ENCODE results near the gene FOXR1. TPM values are rescaled to one million over a fixed set of nuclear protein-coding genes. Genes with fewer than 3 reads are reported as not detected.

The FOXR1 gene
- polyA plus RNA-seq, 1 experiment, result not detected

DNA sequence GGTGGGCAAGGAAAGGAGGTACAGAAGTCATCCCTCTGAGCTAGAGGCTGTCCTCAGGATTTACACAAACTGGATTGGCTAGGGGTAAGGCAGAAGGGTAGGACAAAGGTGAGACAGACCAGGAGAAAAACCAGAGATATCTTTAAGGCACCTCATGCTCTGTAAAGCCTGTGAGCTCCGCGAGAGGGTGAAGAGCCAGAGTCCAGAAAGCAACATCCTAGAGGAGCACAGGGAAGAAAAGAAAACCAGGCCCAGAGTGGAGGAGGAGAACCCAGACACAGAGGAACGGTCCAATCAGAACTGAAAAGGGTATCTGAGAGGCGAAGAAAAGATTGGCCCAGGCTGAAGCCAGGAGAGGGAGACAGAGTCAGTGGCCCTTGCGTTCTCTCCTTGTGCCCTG lies 54.0 kb downstream of the FOXR1 start:
- ChIA-PET POLR2A (no interaction called here), CTCF (no interaction called here)
- DNase-seq (ENCODE audit: low read depth), result no peak
- no peak overlapping the region for H3K4me3 ChIP-seq (ENCODE audit: low read depth, low read length)
- peaks cover 8% of the 10 kb centered on the region for H3K36me3 ChIP-seq (ENCODE audit: control insufficient read depth, insufficient read depth, low read length)
- H3K27me3 ChIP-seq (ENCODE audit: control insufficient read depth, insufficient read depth, low read length), result no peaks in the 10 kb centered on the region
- TF ChIP-seq, protein P1, sequence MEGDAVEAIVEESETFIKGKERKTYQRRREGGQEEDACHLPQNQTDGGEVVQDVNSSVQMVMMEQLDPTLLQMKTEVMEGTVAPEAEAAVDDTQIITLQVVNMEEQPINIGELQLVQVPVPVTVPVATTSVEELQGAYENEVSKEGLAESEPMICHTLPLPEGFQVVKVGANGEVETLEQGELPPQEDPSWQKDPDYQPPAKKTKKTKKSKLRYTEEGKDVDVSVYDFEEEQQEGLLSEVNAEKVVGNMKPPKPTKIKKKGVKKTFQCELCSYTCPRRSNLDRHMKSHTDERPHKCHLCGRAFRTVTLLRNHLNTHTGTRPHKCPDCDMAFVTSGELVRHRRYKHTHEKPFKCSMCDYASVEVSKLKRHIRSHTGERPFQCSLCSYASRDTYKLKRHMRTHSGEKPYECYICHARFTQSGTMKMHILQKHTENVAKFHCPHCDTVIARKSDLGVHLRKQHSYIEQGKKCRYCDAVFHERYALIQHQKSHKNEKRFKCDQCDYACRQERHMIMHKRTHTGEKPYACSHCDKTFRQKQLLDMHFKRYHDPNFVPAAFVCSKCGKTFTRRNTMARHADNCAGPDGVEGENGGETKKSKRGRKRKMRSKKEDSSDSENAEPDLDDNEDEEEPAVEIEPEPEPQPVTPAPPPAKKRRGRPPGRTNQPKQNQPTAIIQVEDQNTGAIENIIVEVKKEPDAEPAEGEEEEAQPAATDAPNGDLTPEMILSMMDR (IDR thresholded peaks at IDR 0.05; ENCODE audit: insufficient read depth, low read depth, low read length), result no peak

DNA sequence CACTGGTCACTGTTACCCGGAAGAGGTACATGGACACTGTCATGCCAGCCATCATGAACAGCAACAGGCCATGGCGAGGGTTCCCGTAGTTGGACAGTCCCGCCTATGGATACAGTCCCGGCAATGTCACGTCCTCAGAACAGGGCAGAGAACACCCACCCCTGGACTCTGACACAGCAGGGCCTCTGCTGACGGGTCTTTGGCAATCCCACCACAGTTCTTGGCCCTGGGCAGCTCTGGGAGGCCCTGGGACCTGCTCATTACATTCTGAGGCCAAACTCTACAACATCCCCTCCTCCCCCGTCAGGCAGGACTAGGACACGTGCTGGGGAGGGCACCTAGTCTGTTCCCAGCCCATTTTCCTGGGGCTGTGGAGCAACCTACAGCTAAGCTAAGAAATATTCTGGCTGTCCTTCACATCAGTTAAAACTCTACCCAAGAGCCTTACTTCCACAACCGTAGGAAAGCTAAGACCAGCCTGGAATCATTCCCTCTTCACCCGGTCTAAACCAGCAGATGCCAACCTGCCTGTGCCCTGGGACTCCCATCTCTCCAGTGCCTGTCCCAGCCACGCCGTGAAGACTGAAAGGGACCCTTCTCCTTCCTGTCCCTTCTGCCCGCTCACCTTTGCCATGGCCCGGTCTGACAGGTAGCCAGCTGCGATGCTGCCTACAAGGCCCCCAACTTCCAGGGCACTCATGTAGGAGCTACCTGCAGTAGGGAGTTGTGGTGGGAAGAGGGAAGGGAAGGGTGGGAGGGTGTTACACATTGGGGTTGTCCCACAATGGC lies 54.6 kb downstream of the FOXR1 start:
- Histone ChIP-seq H3K4me3 (ENCODE audit: low read depth, low read length) (no peak overlapping the region), H3K27me3 (ENCODE audit: control insufficient read depth, insufficient read depth, low read length) (no peaks in the 10 kb centered on the region), H3K36me3 (ENCODE audit: control insufficient read depth, insufficient read depth, low read length) (peaks cover 8% of the 10 kb centered on the region)
- POLR2A ChIA-PET, result no interaction called here
- DNase-seq (ENCODE audit: low read depth), result no peak
- TF ChIP-seq, protein P1 (IDR thresholded peaks at IDR 0.05; ENCODE audit: insufficient read depth, low read depth, low read length), result no peak
- CTCF ChIA-PET, result no interaction called here

DNA sequence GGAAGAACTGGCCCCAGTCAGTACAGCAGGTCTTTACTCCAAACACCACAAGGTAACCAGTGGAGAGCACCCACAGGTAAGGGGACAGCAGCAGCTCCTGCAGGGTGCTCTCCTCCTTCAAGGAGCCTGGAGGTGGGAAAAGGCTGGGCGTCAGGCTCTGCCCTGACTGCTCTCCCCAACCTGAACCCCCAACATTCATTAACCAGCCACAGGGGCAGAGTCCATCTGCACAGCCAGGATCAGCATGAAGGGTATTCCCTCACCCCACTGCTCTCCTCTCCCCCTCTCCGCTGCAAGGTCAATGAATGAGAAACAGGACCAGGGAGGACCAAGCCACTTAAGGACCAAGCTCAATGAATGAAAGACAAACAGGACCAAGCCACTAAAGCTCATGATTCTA lies 55.4 kb downstream of the FOXR1 start:
- POLR2A ChIA-PET, result no interaction called here

DNA sequence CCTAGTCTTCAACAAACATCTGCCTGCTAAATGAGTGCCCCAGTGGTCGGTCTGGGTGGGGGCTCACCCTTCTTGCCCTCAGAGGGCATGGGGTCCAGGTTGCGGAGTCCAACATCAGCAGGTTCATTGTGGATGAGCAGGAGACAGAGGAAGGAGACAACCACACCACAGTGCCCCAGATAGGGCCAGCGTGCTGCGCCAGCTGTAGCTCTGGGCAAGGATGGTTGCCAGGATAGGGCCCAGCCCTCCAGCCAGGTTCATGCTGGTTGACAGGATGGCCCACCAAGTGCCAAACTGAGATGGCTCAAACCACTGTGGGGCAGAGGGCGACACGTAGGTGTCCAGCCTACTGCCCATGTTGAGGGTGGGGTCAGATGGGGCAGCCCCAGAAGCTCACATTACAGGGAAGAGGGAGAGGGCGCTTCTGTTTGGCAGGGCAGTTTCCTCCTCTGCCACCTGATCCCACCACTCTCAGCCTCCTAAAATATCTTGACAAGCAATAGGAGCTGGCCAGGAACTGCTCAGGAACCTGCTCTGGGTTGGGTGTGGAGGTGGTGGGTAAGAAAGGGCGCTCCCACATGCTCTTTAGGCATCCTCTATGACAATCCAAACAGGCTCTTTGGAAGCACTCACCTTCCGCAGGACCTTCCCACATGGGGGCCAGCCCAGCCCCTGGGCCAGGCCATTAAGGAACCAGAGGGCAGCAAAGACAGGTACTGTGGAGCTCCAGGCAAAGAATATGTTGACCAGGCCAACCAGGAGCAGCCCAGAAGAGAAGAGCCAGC lies 56.2 kb downstream of the FOXR1 start:
- CTCF ChIA-PET, result no interaction called here

More for the DNA sequence above, 55.4 kb downstream of the FOXR1 start:
- H3K4me3 ChIP-seq (ENCODE audit: low read depth, low read length), result no peak overlapping the region
- H3K36me3 ChIP-seq (ENCODE audit: control insufficient read depth, insufficient read depth, low read length), result peaks cover 7% of the 10 kb centered on the region
- CTCF ChIA-PET, result no interaction called here
- DNase-seq (ENCODE audit: low read depth), result no peak
- H3K27me3 ChIP-seq (ENCODE audit: control insufficient read depth, insufficient read depth, low read length), result no peaks in the 10 kb centered on the region
- TF ChIP-seq, protein P1 (IDR thresholded peaks at IDR 0.05; ENCODE audit: insufficient read depth, low read depth, low read length), result no peak

More for the DNA sequence above, 56.2 kb downstream of the FOXR1 start:
- no peaks in the 10 kb centered on the region for H3K27me3 ChIP-seq (ENCODE audit: control insufficient read depth, insufficient read depth, low read length)
- POLR2A ChIA-PET, result no interaction called here
- H3K36me3 ChIP-seq (ENCODE audit: control insufficient read depth, insufficient read depth, low read length), result peaks cover 5% of the 10 kb centered on the region
- TF ChIP-seq, protein P1 (IDR thresholded peaks at IDR 0.05; ENCODE audit: insufficient read depth, low read depth, low read length), result no peak
- no peak for DNase-seq (ENCODE audit: low read depth)
- H3K4me3 ChIP-seq (ENCODE audit: low read depth, low read length), result no peak overlapping the region

All from BJ (cell line).